B cell (primary cell): ENCODE measurements around the gene LDHAL6B. TPM values are rescaled to one million over a fixed set of nuclear protein-coding genes. Genes with fewer than 3 reads are reported as not detected.

ENCODE experiments used
- ATAC-seq: fragments of 200-7000 bp; cut with Tn5 transposase; one replicate; pipeline ENCODE4 v1.10.0; 2021; ENCODE audit warnings: low read depth, mild to moderate bottlenecking, moderate number of reproducible peaks, moderate library complexity
- CTCF ChIA-PET: fragments of 350-600 bp; sonication (Branson Sonifier 250); formaldehyde crosslinking; loops from one replicate; lab custom pipeline; 2021; ENCODE audit warnings: antibody characterized with exemption, inconsistent platforms; lab: Charles Lee
- POLR2A ChIA-PET: fragments of 350-600 bp; sonication (Branson Sonifier 250); formaldehyde crosslinking; loops from one replicate; lab custom pipeline; 2021; ENCODE audit warnings: antibody characterized with exemption; lab: Charles Lee
- DNase-seq: peaks from one replicate; pipeline ENCODE4 v3.0.0; 2013
- H2AFZ ChIP-seq: 2 replicates; pipeline ENCODE4 v1.6.1; 2012; ENCODE audit warnings: mild to moderate bottlenecking, low read depth, low read length; ENCODE audit not compliant: insufficient read depth, poor library complexity, severe bottlenecking
- H3K27ac ChIP-seq, 2 donors: 1 replicate in 1 of 2; 2 replicates in 1 of 2; pipeline ENCODE4 v1.5.1; 2012 to 2013; ENCODE audit warnings: low read length in 2 of 2, mild to moderate bottlenecking in 2 of 2, moderate library complexity in 1 of 2
- H3K27me3 ChIP-seq, 4 experiments: fragments of 200-600 bp in 1 of 4; sonication (generic) in 1 of 4; replicated peaks in 1 of 4; 1 replicate in 2 of 4; 2 replicates in 2 of 4; pipeline versions ENCODE4 v1.6.1 to v1.7.0; 2013 to 2016; ENCODE audit warnings: low read length in 3 of 4, mild to moderate bottlenecking in 2 of 4, mixed read lengths in 1 of 4, moderate library complexity in 1 of 4; ENCODE audit not compliant: insufficient read depth in 4 of 4, control insufficient read depth in 3 of 4; ENCODE audit errors: control extremely low read depth in 1 of 4
- H3K36me3 ChIP-seq, 2 experiments: replicated peaks in 1 of 2; 1 replicate in 1 of 2; 2 replicates in 1 of 2; pipeline versions ENCODE4 v1.6.1 to v1.7.1; 2013; ENCODE audit warnings: low read length in 1 of 2; ENCODE audit not compliant: insufficient read depth in 2 of 2, control insufficient read depth in 1 of 2; ENCODE audit errors: control extremely low read depth in 1 of 2, extremely low read depth in 1 of 2
- H3K4me1 ChIP-seq, 2 donors: fragments of 200-600 bp in 1 of 2; sonication (generic) in 1 of 2; 1 replicate in 1 of 2; 2 replicates in 1 of 2; pipeline versions ENCODE4 v1.5.1 to v1.6.1; 2013 to 2017; ENCODE audit warnings: low read length in 2 of 2; ENCODE audit not compliant: control insufficient read depth in 2 of 2, insufficient read depth in 2 of 2
- H3K4me2 ChIP-seq: replicated peaks from 2 replicates; pipeline ENCODE3; 2012; ENCODE audit warnings: mild to moderate bottlenecking, low read depth, low read length; ENCODE audit not compliant: poor library complexity, severe bottlenecking
- H3K4me3 ChIP-seq, 5 experiments: fragments of 200-600 bp in 1 of 5; sonication (generic) in 1 of 5; 1 replicate in 3 of 5; 2 replicates in 2 of 5; pipeline versions ENCODE4 v1.5.1 to v1.7.0; 2011 to 2016; ENCODE audit warnings: low read length in 4 of 5, mild to moderate bottlenecking in 4 of 5, low read depth in 2 of 5, control low read depth in 1 of 5, moderate library complexity in 1 of 5; ENCODE audit not compliant: insufficient read depth in 1 of 5; ENCODE audit errors: control extremely low read depth in 1 of 5, extremely low read depth in 1 of 5
- H3K79me2 ChIP-seq: fragments of 200-600 bp; sonication (generic); one replicate; pipeline ENCODE4 v1.6.0; 2016; ENCODE audit warnings: low read length; ENCODE audit not compliant: control insufficient read depth, insufficient read depth
- H3K9ac ChIP-seq: fragments of 200-600 bp; sonication (generic); 2 replicates; pipeline ENCODE4 v1.6.1; 2017; ENCODE audit warnings: mild to moderate bottlenecking, low read length, moderate library complexity
- H3K9me3 ChIP-seq, 3 donors: one replicate each; pipeline versions ENCODE4 v1.6.1 to v1.7.1; 2013; ENCODE audit warnings: low read length in 2 of 3; ENCODE audit not compliant: control insufficient read depth in 2 of 3, insufficient read depth in 1 of 3; ENCODE audit errors: control extremely low read depth in 1 of 3
- H4K20me1 ChIP-seq: 2 replicates; pipeline ENCODE4 v1.6.0; 2012; ENCODE audit warnings: mild to moderate bottlenecking, low read length; ENCODE audit not compliant: insufficient read depth, control insufficient read depth, poor library complexity, severe bottlenecking
- H3K27ac Mint-ChIP-seq: one replicate; pipeline ENCODE4 v1.8.0; 2021; ENCODE audit warnings: mixed read lengths
- H3K27me3 Mint-ChIP-seq: one replicate; pipeline ENCODE4 v1.8.0; 2021; ENCODE audit warnings: mixed read lengths
- H3K4me1 Mint-ChIP-seq: one replicate; pipeline ENCODE4 v1.8.0; 2021; ENCODE audit warnings: mixed read lengths
- H3K4me3 Mint-ChIP-seq: one replicate; pipeline ENCODE4 v1.8.0; 2021; ENCODE audit warnings: mixed read lengths
- H3K9me3 Mint-ChIP-seq: one replicate; pipeline ENCODE4 v1.8.0; 2022; ENCODE audit warnings: mixed read lengths; ENCODE audit not compliant: insufficient read depth
- CTCF ChIP-seq: fragments of 200-600 bp; IDR thresholded peaks from one replicate; pipeline ENCODE4 v1.8.0; 2022; ENCODE audit warnings: antibody characterized with exemption, mild to moderate bottlenecking
- EZH2 ChIP-seq: IDR thresholded peaks from 2 replicates; pipeline ENCODE4 v1.6.1; 2012; ENCODE audit warnings: borderline replicate concordance, low read depth, mild to moderate bottlenecking, moderate library complexity, low read length; ENCODE audit not compliant: insufficient read depth, poor library complexity, severe bottlenecking
- WGBS: methylation state at CpG from one replicate; pipeline ENCODE4 v1.1.5; 2013; ENCODE audit warnings: missing lambda C conversion rate; ENCODE audit not compliant: insufficient coverage; 5-methylcytosine and 5-hydroxymethylcytosine counted together
- intact Hi-C: fragments of 100-400 bp; cut with micrococcal nuclease; formaldehyde crosslinking; loops from one replicate; pipeline ENCODE4 v1.10.0; 2022
- polyA plus RNA-seq: library from polyadenylated mRNA; depleted of rRNA; stranded (reverse); fragments of >200 nt; gene quantifications from 2 replicates; pipeline ENCODE4 v1.2.3, GENCODE V29; 2012
- total RNA-seq, 2 donors: library from RNA; stranded (reverse); fragments of 120-200 nt in 1 of 2; gene quantifications; 1 replicate in 1 of 2; 2 replicates in 1 of 2; pipeline versions ENCODE4 v1.2.3 to v1.2.4, GENCODE V29; 2013 to 2022

Gene LDHAL6B
- total and polyA plus RNA-seq, 2 donors (not counting 1 experiment from before 2014, with no cell fraction given) = not detected

- POLR2A ChIA-PET = interaction anchor here (0.9 to 1.0 kb wide), 2 partner anchors 49 to 50 kb away, joined by 4 to 8 read pairs; no protein-coding TSS in a partner anchor
- CTCF ChIA-PET = interaction anchor here (0.8 to 8.2 kb wide), 7 partner anchors 9 to 267 kb away, joined by 3 to 116 read pairs (median 4); no protein-coding TSS in a partner anchor
- DNase-seq = peak; percentile 10
- Mint-ChIP-seq H3K4me1 (peaks cover 49% of the 10 kb centered on the region), H3K27me3 (no peaks in the 10 kb centered on the region), H3K27ac (peak overlapping the region; percentile 50), H3K4me3 (peak overlapping the region; percentile 87), H3K9me3 (no peaks in the 10 kb centered on the region)
- H2AFZ ChIP-seq = no peak overlapping the region
- TF ChIP-seq EZH2 (no peak), CTCF (no peak)
- ATAC-seq = no peak
- no peak overlapping the region for H3K4me3 ChIP-seq
- intact Hi-C loops = no loop called here
- peaks cover 0 to 8% of the 10 kb centered on the region in 2 experiments for H3K36me3 ChIP-seq
- H3K4me1 ChIP-seq = peaks cover 33 to 47% of the 10 kb centered on the region in 2 donors
- H3K27me3 ChIP-seq = no peaks in the 10 kb centered on the region
- H3K9me3 ChIP-seq = no peaks in the 10 kb centered on the region
- H3K27ac ChIP-seq = no peak overlapping the region
- 99% methylated on average over 11 of the region's 13 CpGs for WGBS
- peak overlapping the region; percentile 62 for H3K4me2 ChIP-seq
- no peak overlapping the region for H3K9ac ChIP-seq
- H3K79me2 ChIP-seq = peaks cover 77% of the 10 kb centered on the region
- peaks cover 6% of the 10 kb centered on the region for H4K20me1 ChIP-seq
These were observed 43.6 kb downstream of the LDHAL6B start for GRCh38 chr15:59250249-59250648.

- Histone ChIP-seq H4K20me1 (peaks cover 6% of the 10 kb centered on the region), H3K9ac (peak overlapping the region; percentile 24), H3K79me2 (peaks cover 73% of the 10 kb centered on the region), H3K4me2 (peak overlapping the region; percentile 62), H3K4me3 (peak overlapping the region in 2 of 5 experiments; percentile 12 to 30), H3K9me3 (no peaks in the 10 kb centered on the region), H2AFZ (no peak overlapping the region), H3K4me1 (peaks cover 33 to 47% of the 10 kb centered on the region in 2 donors), H3K36me3 (peaks cover 0 to 13% of the 10 kb centered on the region in 2 experiments), H3K27me3 (no peaks in the 10 kb centered on the region), H3K27ac (peak overlapping the region; percentile 24 to 47)
- CTCF ChIA-PET = interaction anchor here (0.8 to 8.2 kb wide), 6 partner anchors 10 to 266 kb away, joined by 3 to 116 read pairs (median 4); no protein-coding TSS in a partner anchor
- Mint-ChIP-seq H3K4me3 (peak overlapping the region; percentile 87), H3K4me1 (peaks cover 47% of the 10 kb centered on the region), H3K27ac (peak overlapping the region; percentile 87), H3K27me3 (no peaks in the 10 kb centered on the region), H3K9me3 (no peaks in the 10 kb centered on the region)
- ATAC-seq = peak; percentile 72
- POLR2A ChIA-PET = interaction anchor here (0.9 to 1.0 kb wide), 2 partner anchors 48 to 49 kb away, joined by 4 to 8 read pairs; no protein-coding TSS in a partner anchor
- TF ChIP-seq CTCF (no peak), EZH2 (no peak)
- WGBS = no CpG with 5 or more reads among the region's 7 CpGs
- intact Hi-C loops = loop anchor here (1.0 kb wide), 3 partner anchors 49 to 162 kb away; partner anchors contain the start of gene CCNB2
- peak; percentile 72 for DNase-seq
These were observed 44.6 kb downstream of the LDHAL6B start for GRCh38 chr15:59251001-59251845.
